Muscle of leg (tissue), 11 donors: ENCODE measurements around the gene QSOX2. TPM values are rescaled to one million over a fixed set of nuclear protein-coding genes. Genes with fewer than 3 reads are reported as not detected.
"Not testable (repeated sequence)": the region's sequence is repeated elsewhere in the genome, so short reads cannot be mapped to it uniquely, and the experiment has no call there.

Source experiments
- DNase-seq: peaks from one replicate; pipeline ENCODE4 v3.0.0; 2013
- H3K27ac ChIP-seq: one replicate; pipeline ENCODE4 v1.5.1; 2013; ENCODE audit warnings: mild to moderate bottlenecking, low read length, control low read depth
- H3K27me3 ChIP-seq: one replicate; pipeline ENCODE4 v1.6.1; 2013; ENCODE audit warnings: low read length; ENCODE audit not compliant: control insufficient read depth, insufficient read depth
- H3K36me3 ChIP-seq: one replicate; pipeline ENCODE4 v1.6.1; 2013; ENCODE audit warnings: low read length; ENCODE audit not compliant: control insufficient read depth, insufficient read depth
- H3K4me1 ChIP-seq: one replicate; pipeline ENCODE4 v1.6.1; 2013; ENCODE audit warnings: low read length; ENCODE audit not compliant: control insufficient read depth, insufficient read depth
- H3K4me3 ChIP-seq: one replicate; pipeline ENCODE4 v1.5.1; 2013; ENCODE audit warnings: low read length, control low read depth
- H3K9me3 ChIP-seq: replicated peaks from 2 replicates; pipeline ENCODE4 v1.6.1; 2013; ENCODE audit warnings: low read depth, low read length; ENCODE audit not compliant: control insufficient read depth
- WGBS: methylation state at CpG from one replicate; pipeline ENCODE4 v1.1.5; 2013; ENCODE audit warnings: missing lambda C conversion rate; ENCODE audit not compliant: insufficient coverage; 5-methylcytosine and 5-hydroxymethylcytosine counted together
- polyA plus RNA-seq, 8 donors: library from polyadenylated mRNA; unstranded; fragments of 120-200 nt; gene quantifications; one replicate each; pipeline versions ENCODE4 v1.2.1 to v1.2.3, GENCODE V29; 2013; ENCODE audit warnings: inconsistent platforms in 1 of 8, low replicate concordance in 1 of 8; ENCODE audit not compliant: insufficient read length in 8 of 8, insufficient read depth in 1 of 8
- total RNA-seq: library from RNA; stranded (reverse); fragments of 120-200 nt; gene quantifications from one replicate; pipeline ENCODE4 v1.2.4, GENCODE V29; 2013

QSOX2 gene
- total and polyA plus RNA-seq, 9 donors: 4.1 to 11.8 (median 8.5) TPM

GRCh38 chr9:136236471-136237410 lies 8.9 kb downstream of the QSOX2 start:
- 95% methylated on average over 43 of the region's 43 CpGs for WGBS
- H3K9me3 ChIP-seq, DNase-seq, H3K4me3 ChIP-seq, H3K27ac ChIP-seq, H3K27me3 ChIP-seq: not testable (repeated sequence)
- peaks cover 23% of the 10 kb centered on the region for H3K4me1 ChIP-seq
- peaks cover 12% of the 10 kb centered on the region for H3K36me3 ChIP-seq

- H3K36me3 ChIP-seq: peaks cover 19% of the 10 kb centered on the region
- H3K9me3 ChIP-seq: no peaks in the 10 kb centered on the region
- no peak overlapping the region for H3K4me3 ChIP-seq
- 88% methylated on average over 20 of the region's 27 CpGs for WGBS
- DNase-seq: no peak
- H3K4me1 ChIP-seq: peaks cover 23% of the 10 kb centered on the region
- no peak overlapping the region for H3K27ac ChIP-seq
- no peaks in the 10 kb centered on the region for H3K27me3 ChIP-seq
Measured at GRCh38 chr9:136235709-136236455, 9.7 kb downstream of the QSOX2 start.

GRCh38 chr9:136235171-136235570 lies 10.4 kb downstream of the QSOX2 start:
- DNase-seq: no peak
- WGBS: 95% methylated on average over 17 of the region's 17 CpGs
- Histone ChIP-seq H3K36me3 (peaks cover 20% of the 10 kb centered on the region), H3K27me3 (no peaks in the 10 kb centered on the region), H3K27ac (no peak overlapping the region), H3K4me1 (peaks cover 19% of the 10 kb centered on the region), H3K4me3 (no peak overlapping the region), H3K9me3 (no peaks in the 10 kb centered on the region)

- 87% methylated on average over 21 of the region's 21 CpGs for WGBS
- no peak overlapping the region for H3K27ac ChIP-seq
- no peak for DNase-seq
- no peaks in the 10 kb centered on the region for H3K9me3 ChIP-seq
- H3K27me3 ChIP-seq: no peaks in the 10 kb centered on the region
- peaks cover 20% of the 10 kb centered on the region for H3K36me3 ChIP-seq
- no peak overlapping the region for H3K4me3 ChIP-seq
- H3K4me1 ChIP-seq: peaks cover 16% of the 10 kb centered on the region
Measured at GRCh38 chr9:136234597-136234996, 11.0 kb downstream of the QSOX2 start.

GRCh38 chr9:136233868-136234267 lies 11.7 kb downstream of the QSOX2 start:
- no peak for DNase-seq
- WGBS: 85% methylated on average over 14 of the region's 14 CpGs
- Histone ChIP-seq H3K27ac (no peak overlapping the region), H3K4me3 (no peak overlapping the region), H3K27me3 (no peaks in the 10 kb centered on the region), H3K4me1 (peaks cover 12% of the 10 kb centered on the region), H3K36me3 (peaks cover 20% of the 10 kb centered on the region), H3K9me3 (no peaks in the 10 kb centered on the region)

GRCh38 chr9:136233411-136233810 lies 12.2 kb downstream of the QSOX2 start:
- H3K4me3 ChIP-seq: no peak overlapping the region
- peaks cover 20% of the 10 kb centered on the region for H3K36me3 ChIP-seq
- no peaks in the 10 kb centered on the region for H3K9me3 ChIP-seq
- DNase-seq: no peak
- no peak overlapping the region for H3K27ac ChIP-seq
- H3K4me1 ChIP-seq: peaks cover 7% of the 10 kb centered on the region
- H3K27me3 ChIP-seq: no peaks in the 10 kb centered on the region
- 73% methylated on average over 11 of the region's 15 CpGs for WGBS

- Histone ChIP-seq H3K27ac (no peak overlapping the region), H3K9me3 (no peaks in the 10 kb centered on the region), H3K4me3 (no peak overlapping the region), H3K4me1 (peaks cover 4% of the 10 kb centered on the region), H3K36me3 (peaks cover 20% of the 10 kb centered on the region), H3K27me3 (no peaks in the 10 kb centered on the region)
- DNase-seq: no peak
- WGBS: 53% methylated on average over 10 of the region's 10 CpGs
Measured at GRCh38 chr9:136232969-136233368, 12.6 kb downstream of the QSOX2 start.

- no peak for DNase-seq
- 83% methylated on average over 20 of the region's 31 CpGs for WGBS
- H3K27ac ChIP-seq: no peak overlapping the region
- no peaks in the 10 kb centered on the region for H3K9me3 ChIP-seq
- H3K36me3 ChIP-seq: peaks cover 18% of the 10 kb centered on the region
- H3K4me3 ChIP-seq: no peak overlapping the region
- no peaks in the 10 kb centered on the region for H3K27me3 ChIP-seq
- H3K4me1 ChIP-seq: peaks cover 4% of the 10 kb centered on the region
Measured at GRCh38 chr9:136231478-136232297, 13.9 kb downstream of the QSOX2 start.

GRCh38 chr9:136230773-136231172 lies 14.8 kb downstream of the QSOX2 start:
- H3K36me3 ChIP-seq: peaks cover 22% of the 10 kb centered on the region
- 87% methylated on average over 9 of the region's 9 CpGs for WGBS
- H3K4me3 ChIP-seq: no peak overlapping the region
- no peaks in the 10 kb centered on the region for H3K27me3 ChIP-seq
- DNase-seq: no peak
- no peak overlapping the region for H3K27ac ChIP-seq
- peaks cover 4% of the 10 kb centered on the region for H3K4me1 ChIP-seq
- no peaks in the 10 kb centered on the region for H3K9me3 ChIP-seq
